Lower leg skin (tissue), 3 donors: ENCODE measurements around the gene ABCG2.

Source experiments
- POLR2A ChIP-seq, 2 donors: fragments of 450-650 bp; IDR thresholded peaks; one replicate each; pipeline ENCODE4 v1.6.1; 2016 to 2017; ENCODE audit warnings: antibody characterized with exemption in 2 of 2, mild to moderate bottlenecking in 1 of 2, moderate library complexity in 1 of 2
- TF ChIP-seq, protein P1 (sequence below), 3 donors: fragments of 450-650 bp; IDR thresholded peaks; one replicate each; pipeline ENCODE4 v1.5.1; 2016; ENCODE audit warnings: antibody characterized with exemption in 3 of 3, mild to moderate bottlenecking in 3 of 3, moderate library complexity in 2 of 3

DNA sequence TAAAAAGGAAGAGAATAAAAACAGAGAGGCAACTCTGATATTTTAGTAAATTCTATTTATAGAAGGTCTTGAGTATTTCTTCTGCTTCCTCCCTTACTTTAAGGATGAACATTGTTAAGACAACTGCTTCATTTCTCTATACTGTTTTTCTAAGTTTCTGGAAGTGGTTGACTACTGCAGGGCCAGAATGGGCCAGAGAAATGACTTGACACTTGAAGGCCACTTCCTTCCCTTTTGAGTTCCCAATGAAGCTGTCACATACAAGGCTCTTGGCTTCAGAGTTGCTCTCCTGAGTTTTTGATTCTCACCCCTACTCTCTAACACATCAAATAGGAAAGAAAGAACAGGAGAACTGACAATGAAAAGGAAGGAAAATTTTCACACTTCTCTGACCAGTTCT, 113.4 kb downstream of the ABCG2 start:
- TF ChIP-seq, protein P1, sequence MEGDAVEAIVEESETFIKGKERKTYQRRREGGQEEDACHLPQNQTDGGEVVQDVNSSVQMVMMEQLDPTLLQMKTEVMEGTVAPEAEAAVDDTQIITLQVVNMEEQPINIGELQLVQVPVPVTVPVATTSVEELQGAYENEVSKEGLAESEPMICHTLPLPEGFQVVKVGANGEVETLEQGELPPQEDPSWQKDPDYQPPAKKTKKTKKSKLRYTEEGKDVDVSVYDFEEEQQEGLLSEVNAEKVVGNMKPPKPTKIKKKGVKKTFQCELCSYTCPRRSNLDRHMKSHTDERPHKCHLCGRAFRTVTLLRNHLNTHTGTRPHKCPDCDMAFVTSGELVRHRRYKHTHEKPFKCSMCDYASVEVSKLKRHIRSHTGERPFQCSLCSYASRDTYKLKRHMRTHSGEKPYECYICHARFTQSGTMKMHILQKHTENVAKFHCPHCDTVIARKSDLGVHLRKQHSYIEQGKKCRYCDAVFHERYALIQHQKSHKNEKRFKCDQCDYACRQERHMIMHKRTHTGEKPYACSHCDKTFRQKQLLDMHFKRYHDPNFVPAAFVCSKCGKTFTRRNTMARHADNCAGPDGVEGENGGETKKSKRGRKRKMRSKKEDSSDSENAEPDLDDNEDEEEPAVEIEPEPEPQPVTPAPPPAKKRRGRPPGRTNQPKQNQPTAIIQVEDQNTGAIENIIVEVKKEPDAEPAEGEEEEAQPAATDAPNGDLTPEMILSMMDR (IDR thresholded peaks at IDR 0.05) = no peak
- TF ChIP-seq POLR2A (IDR thresholded peaks at IDR 0.05) = no peak
